Measurements from ENCODE around the gene NIF3L1. TPM values are rescaled to one million over a fixed set of nuclear protein-coding genes. Genes with fewer than 3 reads are reported as not detected.
A peak's percentile ranks its signal among the peaks of the same experiment; 100 is the strongest.

NIF3L1 gene
- total and polyA plus RNA-seq, 2 of the 13 experiments (the other 11 are each of a cell fraction or from before 2014, with no cell fraction given), result 67.9 to 75.2 TPM

DNA sequence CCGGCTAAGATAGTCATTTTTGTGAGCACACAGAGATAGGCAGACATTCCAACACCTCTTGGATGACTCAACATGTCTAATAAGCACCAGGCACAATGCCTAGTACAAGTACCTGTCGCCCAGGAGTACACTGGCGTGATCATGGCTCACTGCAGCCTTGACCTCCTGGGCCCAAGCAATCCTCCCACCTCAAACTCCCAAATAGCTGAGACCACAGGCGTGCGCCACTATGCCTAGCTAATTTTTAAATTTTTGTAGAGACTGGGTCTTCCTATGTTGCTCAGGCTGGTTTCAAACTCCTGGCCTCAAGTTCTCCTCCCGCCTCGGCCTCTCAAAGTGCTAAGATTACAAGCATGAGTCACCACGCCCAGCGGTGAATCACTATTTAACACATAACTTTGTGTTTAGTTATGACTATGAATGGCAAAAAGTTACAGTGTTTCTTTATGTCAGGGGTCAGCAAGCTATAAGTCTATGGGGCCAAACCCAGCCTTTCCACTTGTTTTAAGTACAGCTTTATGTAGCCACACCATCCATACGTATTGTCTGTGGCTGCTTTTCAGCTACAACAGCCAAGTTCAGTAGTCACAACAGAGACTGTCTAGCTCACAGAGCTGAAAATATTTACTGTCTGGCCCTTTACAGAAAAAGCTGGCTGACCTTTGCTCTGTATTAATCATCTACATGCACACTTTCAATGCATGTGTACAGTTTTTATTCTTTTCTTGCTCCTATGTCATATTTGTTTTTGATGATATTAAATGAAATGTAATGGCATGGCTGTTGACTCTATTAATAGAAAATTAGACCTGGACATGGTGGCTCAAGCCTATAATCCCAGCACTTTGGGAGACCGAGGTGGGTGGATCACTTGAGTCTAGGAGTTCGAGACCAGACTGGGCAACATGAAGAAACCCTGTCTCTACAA, 55.6 kb downstream of the NIF3L1 start (continued):
- TF ChIP-seq, protein P1, sequence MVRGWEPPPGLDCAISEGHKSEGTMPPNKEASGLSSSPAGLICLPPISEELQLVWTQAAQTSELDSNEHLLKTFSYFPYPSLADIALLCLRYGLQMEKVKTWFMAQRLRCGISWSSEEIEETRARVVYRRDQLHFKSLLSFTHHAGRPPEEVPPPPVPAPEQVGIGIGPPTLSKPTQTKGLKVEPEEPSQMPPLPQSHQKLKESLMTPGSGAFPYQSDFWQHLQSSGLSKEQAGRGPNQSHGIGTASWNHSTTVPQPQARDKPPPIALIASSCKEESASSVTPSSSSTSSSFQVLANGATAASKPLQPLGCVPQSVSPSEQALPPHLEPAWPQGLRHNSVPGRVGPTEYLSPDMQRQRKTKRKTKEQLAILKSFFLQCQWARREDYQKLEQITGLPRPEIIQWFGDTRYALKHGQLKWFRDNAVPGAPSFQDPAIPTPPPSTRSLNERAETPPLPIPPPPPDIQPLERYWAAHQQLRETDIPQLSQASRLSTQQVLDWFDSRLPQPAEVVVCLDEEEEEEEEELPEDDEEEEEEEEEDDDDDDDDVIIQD (CRISPR knock-in tag; IDR thresholded peaks at IDR 0.05; ENCODE audit: low read depth), result 0 out of 2 replicates have a peak, but pooled peaks have one; percentile 46
- TF ChIP-seq NPAS2 (CRISPR knock-in tag; IDR thresholded peaks at IDR 0.05; ENCODE audit: borderline replicate concordance) (no peak), PCBP2 (optimal IDR thresholded peaks at IDR 0.05; ENCODE audit: low read depth, low read length, poor library complexity, severe bottlenecking) (no peak), ZNF629 (CRISPR knock-in tag; conservative IDR thresholded peaks at IDR 0.05) (no peak), PRPF4 (IDR thresholded peaks at IDR 0.05; ENCODE audit: low read depth, low read length, poor library complexity, severe bottlenecking) (no peak), RFX5 (IDR thresholded peaks at IDR 0.05; ENCODE audit: low read depth, low read length) (no peak), NONO (IDR thresholded peaks at IDR 0.05) (no peak), NONO (CRISPR knock-in tag; conservative IDR thresholded peaks at IDR 0.05) (0 out of 2 replicates have a peak, but pooled peaks have one; percentile 34), ZBTB3 (CRISPR knock-in tag; IDR thresholded peaks at IDR 0.05; ENCODE audit: borderline replicate concordance, low read depth) (no peak), NFIC (IDR thresholded peaks at IDR 0.05; ENCODE audit: low read length) (peak; percentile 34; the same call in 1 of the 2 replicates), MBD4 (IDR thresholded peaks at IDR 0.05; ENCODE audit: borderline replicate concordance, low read length) (no peak; the same call in 1 of the 2 replicates), SP1 (IDR thresholded peaks at IDR 0.05) (no peak), SP1 (CRISPR knock-in tag; IDR thresholded peaks at IDR 0.05) (no peak), RXRB (CRISPR knock-in tag; IDR thresholded peaks at IDR 0.05; ENCODE audit: borderline replicate concordance) (peak; percentile 95)
- TF ChIP-seq, protein P2, sequence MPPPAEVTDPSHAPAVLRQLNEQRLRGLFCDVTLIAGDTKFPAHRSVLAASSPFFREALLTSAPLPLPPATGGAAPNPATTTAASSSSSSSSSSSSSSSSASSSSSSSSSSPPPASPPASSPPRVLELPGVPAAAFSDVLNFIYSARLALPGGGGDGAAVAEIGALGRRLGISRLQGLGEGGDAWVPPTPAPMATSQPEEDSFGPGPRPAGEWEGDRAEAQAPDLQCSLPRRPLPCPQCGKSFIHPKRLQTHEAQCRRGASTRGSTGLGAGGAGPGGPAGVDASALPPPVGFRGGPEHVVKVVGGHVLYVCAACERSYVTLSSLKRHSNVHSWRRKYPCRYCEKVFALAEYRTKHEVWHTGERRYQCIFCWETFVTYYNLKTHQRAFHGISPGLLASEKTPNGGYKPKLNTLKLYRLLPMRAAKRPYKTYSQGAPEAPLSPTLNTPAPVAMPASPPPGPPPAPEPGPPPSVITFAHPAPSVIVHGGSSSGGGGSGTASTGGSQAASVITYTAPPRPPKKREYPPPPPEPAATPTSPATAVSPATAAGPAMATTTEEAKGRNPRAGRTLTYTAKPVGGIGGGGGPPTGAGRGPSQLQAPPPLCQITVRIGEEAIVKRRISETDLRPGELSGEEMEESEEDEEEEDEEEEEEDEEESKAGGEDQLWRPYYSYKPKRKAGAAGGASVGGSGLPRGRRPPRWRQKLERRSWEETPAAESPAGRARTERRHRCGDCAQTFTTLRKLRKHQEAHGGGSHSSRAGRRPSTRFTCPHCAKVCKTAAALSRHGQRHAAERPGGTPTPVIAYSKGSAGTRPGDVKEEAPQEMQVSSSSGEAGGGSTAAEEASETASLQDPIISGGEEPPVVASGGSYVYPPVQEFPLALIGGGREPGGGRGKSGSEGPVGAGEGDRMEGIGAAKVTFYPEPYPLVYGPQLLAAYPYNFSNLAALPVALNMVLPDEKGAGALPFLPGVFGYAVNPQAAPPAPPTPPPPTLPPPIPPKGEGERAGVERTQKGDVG (CRISPR knock-in tag; IDR thresholded peaks at IDR 0.05; ENCODE audit: borderline replicate concordance), result 0 out of 2 replicates have a peak, but pooled peaks have one; percentile 41
- TF ChIP-seq, protein P3, sequence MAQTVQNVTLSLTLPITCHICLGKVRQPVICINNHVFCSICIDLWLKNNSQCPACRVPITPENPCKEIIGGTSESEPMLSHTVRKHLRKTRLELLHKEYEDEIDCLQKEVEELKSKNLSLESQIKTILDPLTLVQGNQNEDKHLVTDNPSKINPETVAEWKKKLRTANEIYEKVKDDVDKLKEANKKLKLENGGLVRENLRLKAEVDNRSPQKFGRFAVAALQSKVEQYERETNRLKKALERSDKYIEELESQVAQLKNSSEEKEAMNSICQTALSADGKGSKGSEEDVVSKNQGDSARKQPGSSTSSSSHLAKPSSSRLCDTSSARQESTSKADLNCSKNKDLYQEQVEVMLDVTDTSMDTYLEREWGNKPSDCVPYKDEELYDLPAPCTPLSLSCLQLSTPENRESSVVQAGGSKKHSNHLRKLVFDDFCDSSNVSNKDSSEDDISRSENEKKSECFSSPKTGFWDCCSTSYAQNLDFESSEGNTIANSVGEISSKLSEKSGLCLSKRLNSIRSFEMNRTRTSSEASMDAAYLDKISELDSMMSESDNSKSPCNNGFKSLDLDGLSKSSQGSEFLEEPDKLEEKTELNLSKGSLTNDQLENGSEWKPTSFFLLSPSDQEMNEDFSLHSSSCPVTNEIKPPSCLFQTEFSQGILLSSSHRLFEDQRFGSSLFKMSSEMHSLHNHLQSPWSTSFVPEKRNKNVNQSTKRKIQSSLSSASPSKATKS (CRISPR knock-in tag; IDR thresholded peaks at IDR 0.05), result no peak
- TF ChIP-seq, protein P4, sequence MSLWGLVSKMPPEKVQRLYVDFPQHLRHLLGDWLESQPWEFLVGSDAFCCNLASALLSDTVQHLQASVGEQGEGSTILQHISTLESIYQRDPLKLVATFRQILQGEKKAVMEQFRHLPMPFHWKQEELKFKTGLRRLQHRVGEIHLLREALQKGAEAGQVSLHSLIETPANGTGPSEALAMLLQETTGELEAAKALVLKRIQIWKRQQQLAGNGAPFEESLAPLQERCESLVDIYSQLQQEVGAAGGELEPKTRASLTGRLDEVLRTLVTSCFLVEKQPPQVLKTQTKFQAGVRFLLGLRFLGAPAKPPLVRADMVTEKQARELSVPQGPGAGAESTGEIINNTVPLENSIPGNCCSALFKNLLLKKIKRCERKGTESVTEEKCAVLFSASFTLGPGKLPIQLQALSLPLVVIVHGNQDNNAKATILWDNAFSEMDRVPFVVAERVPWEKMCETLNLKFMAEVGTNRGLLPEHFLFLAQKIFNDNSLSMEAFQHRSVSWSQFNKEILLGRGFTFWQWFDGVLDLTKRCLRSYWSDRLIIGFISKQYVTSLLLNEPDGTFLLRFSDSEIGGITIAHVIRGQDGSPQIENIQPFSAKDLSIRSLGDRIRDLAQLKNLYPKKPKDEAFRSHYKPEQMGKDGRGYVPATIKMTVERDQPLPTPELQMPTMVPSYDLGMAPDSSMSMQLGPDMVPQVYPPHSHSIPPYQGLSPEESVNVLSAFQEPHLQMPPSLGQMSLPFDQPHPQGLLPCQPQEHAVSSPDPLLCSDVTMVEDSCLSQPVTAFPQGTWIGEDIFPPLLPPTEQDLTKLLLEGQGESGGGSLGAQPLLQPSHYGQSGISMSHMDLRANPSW (CRISPR knock-in tag; IDR thresholded peaks at IDR 0.05; ENCODE audit: borderline replicate concordance), result 0 out of 2 replicates have a peak, but pooled peaks have one; percentile 26
- TF ChIP-seq, protein P5, sequence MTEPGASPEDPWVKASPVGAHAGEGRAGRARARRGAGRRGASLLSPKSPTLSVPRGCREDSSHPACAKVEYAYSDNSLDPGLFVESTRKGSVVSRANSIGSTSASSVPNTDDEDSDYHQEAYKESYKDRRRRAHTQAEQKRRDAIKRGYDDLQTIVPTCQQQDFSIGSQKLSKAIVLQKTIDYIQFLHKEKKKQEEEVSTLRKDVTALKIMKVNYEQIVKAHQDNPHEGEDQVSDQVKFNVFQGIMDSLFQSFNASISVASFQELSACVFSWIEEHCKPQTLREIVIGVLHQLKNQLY (CRISPR knock-in tag; IDR thresholded peaks at IDR 0.05), result peak; percentile 65; the same call in 1 of the 2 replicates
